ENCODE data around the gene CNOT3.
A peak's percentile ranks its signal among the peaks of the same experiment; 100 is the strongest.

CNOT3 gene

DNA sequence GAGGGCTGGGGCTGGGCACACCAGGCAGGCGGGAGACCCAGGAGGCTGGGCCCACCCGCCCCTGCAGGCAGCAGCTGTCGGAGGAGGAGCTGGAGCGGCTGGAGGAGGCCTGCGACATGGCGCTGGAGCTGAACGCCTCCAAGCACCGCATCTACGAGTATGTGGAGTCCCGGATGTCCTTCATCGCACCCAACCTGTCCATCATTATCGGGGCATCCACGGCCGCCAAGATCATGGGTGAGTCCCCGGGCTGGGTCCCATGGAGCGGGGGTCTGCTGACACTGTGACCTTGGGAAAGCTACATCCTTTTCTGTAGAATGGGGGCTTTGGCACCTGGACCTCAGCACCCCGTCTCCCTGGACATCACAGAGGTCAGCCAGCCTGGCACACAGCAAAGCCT is 13.9 kb upstream of the CNOT3 start:
- DNase-seq, result no peak

DNA sequence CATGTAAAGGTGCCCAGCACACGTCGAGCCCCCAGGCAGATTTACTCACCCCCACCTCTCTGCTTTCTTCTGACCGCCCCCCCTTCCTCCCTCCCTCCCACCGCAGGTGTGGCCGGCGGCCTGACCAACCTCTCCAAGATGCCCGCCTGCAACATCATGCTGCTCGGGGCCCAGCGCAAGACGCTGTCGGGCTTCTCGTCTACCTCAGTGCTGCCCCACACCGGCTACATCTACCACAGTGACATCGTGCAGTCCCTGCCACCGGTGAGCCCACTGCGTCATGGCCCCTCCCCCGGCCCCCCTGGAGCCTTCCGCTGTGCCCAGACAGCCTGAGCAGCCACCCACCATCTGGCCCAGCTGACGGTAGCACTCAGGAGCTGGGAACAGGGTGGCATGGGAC is 13.2 kb upstream of the CNOT3 start:
- DNase-seq, result no peak

DNA sequence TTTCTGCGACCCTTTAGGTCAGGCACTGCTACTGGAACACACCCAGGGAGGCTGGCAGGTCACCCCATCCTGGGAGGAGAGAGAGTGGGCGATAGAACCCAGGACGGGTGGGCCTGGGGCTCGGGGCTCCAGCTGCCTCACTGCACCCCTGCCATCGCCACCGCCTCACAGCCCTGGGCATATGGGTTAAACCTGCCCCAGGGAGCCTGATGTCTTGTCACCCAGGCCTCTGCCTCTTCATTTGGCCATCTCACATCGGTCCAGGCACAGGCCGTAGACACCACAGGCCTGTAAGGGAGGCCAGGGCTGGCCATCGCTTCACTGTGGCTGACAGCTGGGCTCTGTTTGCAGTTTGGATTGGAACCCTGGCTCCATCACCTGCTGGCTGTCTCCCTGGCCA is 11.8 kb upstream of the CNOT3 start:
- DNase-seq, result no peak

DNA sequence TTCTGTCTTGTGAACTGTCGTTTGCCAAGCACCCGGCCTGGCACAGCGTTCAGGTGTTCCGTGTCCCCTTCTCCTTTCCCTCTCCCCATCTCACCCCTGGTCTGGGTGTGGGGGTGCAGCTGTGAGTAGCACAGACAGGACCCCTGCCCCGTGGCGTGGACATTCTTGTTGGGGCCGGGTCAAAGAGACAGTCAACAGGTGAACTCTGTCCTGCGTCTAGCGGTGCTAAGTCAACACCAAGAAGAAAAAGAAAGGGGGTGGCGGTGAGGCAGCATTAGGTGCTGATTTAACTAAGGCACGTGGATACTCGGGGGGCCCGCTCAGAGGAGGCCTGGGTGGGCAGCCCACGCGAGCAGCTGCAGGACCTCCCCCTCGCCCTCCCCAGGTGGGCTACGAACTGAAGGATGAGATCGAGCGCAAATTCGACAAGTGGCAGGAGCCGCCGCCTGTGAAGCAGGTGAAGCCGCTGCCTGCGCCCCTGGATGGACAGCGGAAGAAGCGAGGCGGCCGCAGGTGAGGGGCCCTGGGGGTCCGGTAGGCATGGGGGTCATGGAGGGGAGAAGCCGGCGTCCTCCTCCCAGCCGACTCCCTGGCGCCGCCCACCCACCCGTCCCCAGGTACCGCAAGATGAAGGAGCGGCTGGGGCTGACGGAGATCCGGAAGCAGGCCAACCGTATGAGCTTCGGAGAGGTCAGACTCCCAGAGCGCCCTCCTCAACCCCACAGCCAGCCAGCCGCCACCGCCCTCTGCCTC is 9.7 kb upstream of the CNOT3 start:
- DNase-seq, result no peak

DNA sequence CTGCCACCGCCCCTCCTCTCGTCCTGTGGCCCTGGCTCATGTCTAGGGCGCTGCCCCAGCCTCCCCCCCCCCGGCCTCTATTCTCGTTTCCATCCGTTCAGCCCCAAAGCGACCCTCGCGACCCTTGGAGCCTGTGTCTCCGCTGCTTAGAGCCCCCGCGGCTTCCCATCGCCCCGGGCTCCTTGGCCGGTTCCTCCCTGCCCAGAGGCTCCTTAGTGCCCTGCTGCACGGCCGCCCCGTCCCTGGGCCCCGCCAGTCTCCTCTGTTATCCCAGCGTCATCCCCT is 9.2 kb upstream of the CNOT3 start:
- DNase-seq, result no peak

DNA sequence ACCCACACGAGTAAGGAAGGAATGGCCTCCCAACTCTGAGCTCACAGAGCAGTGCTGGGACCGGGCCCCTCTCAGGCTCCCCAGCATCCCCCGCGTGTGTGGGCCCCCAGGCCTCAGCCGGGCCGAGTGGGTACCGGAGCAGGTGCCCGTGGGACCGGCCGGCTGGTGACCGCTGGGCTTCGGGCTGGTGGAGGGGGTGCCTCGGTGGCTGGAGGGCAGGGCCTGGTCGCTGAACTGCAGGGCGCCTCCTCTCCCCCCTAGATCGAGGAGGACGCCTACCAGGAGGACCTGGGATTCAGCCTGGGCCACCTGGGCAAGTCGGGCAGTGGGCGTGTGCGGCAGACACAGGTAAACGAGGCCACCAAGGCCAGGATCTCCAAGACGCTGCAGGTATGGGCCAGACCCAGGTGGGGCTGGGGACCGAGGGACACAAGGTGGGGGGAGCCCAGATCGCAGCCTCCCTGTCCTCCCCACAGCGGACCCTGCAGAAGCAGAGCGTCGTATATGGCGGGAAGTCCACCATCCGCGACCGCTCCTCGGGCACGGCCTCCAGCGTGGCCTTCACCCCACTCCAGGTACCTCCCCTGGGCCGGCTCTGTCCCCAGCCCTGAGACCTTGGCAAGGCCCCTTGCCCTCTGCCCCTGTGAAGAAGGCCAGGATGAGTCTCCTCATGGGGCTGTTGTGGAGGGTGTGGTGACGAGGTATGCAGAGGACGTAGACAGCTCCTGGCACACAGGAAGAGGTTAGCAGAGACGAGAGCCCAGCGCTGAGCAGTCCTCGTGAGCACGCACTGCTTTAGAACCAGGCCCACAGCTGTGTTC is 8.6 kb upstream of the CNOT3 start:
- DNase-seq, result no peak

DNA sequence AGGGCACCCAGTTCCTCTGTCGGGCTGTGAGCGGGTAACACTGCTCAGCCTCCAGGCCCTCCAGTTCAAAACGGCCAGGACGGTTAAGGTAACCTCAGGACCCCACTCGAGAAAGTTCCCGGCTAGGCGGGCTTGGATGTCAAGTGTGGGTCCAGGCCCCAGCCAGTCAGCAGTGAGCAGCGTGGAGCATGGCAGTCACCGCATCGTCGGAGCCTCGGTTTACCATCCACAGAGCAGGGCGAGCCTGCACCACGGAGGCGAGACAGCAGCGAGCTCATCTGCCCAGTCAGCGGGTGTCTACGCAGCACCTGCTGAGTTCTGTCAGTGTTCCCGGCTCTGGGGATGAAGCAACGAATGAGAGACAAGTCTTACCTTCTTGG is 8.0 kb upstream of the CNOT3 start:
- DNase-seq, result no peak

DNA sequence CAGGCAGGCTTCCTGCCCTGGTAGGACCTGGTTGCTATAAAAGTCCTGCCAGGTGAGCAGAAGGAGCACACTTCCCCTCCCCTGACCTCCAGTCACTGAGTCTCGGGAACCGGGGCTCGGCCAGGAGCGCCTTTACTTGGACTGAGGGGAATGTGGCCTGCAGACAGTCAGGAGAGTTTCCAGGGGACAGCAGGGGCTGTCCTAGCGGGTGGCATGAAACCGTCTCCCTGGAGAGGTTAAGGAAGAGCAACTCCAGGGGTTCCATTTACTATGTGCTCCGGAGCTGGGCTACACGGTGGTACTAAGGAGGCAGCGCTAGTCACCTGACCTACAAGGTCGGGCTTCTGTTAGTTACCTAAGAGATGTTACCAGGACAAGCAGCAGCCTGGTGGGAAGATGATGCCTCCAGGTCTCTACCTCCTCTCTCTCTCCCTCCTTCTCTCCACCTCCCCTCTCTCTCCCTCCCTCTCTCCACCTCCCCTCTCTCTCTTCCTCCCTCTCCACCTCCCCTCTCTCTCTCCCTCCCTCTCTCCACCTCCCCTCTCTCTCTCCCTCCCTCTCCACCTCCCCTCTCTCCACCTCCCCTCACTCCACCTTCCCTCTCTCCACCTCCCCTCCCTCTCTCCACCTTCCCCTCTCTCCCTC is 4.1 kb upstream of the CNOT3 start:
- no peak for DNase-seq

DNA sequence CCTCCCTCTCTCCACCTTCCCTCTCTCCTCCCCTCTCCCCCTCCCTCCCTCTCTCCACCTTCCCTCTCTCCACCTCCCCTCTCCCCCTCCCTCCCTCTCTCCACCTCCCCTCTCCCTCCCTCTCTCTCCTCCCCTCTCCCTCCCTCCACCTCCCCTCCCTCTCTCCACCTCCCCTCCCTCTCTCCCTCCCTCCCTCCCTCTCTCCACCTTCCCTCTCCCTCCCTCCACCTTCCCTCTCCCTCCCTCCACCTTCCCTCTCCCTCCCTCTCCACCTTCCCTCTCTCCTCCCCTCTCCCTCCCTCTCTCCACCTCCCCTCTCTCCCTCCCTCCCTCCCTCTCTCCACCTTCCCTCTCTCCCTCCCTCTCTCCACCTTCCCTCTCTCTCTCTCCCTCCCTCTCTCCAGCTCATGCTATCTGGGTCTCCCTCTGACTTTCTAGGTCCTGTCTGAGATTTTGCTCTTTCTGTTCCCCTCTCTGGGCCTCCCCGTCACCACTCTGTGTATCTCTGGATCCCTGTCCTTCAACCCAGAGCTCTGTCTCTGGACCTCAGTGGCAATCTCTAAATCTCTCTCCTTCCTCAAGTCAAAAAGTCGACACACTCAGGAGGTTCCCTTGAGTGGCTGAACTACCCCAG is 3.5 kb upstream of the CNOT3 start:
- no peak for DNase-seq

DNA sequence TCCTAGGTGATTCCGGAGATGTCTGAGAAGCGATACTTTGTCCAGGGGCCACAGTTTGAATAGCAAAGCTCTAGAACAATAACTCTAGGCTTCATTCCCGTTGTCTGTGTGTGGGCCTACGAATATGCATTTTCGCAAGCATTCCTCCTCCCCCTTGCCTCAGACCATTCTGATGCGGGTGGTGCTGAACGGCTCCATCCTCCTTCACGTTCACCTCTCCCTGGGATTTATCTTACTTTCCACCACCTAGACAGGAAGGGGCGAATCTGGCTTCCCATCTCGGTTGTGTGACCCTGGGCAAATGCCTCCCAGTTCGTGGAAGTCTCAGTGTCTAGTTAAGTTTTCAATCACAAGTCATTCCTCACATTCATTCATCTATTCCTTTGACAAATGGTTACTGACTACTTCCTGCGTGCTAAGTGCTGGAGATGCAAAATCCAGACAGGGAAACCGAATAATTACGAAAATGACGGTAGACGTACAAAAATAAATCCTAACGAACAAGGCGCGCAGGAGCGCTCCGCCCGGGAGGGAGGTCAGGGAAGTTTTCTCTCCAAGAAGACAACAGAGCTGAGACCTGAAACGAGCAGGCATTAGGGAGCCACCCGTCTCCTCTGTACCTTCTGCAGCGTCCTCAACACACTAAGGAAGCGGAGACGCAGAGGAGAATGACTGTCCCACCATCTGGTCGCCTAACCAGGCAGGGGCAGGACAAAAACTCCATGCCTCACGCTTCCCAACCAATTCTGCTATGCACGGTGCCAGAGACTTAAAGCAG is 1.3 kb upstream of the CNOT3 start:
- no peak for DNase-seq

DNA sequence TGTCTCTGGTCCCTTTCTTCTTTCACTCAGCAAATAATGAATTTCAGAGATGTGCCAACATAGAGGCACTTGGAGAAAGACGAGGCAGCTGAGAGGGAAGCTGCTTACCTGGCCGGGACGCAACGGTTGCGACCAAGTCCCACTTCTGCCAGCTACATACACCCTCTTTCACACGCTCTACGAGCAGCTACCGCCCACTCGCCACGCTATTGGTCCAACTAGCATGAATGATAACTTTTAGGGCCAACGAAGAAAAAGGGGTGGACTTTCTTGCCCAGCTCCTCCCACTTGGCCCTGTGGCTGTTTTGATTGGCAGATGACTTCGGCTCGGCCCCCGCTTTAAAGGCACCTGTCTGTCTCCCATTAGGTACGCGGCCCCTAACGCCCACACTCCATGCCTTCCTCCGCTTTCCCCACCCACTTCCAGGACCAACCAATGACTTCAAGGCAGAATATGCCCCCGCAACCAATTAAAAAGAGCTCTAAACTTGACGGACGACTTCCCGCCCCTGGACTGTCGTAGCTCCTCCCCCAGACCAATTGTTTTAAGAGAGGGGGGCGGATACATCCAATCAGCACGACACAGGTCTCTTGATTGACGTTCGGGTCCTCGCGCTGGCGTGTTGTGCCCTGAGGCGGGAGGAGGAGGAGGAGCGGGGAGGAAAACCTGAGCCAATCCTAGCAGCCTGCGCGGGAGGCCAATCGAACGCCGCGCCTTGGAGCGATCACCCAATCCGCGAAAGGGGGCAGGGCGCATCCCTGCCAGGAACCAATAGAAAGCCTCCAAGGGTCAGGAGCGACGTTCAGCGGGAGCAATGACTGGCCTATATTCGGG is 481 bp upstream of the CNOT3 start:
- peak; percentile 62 for DNase-seq

DNA sequence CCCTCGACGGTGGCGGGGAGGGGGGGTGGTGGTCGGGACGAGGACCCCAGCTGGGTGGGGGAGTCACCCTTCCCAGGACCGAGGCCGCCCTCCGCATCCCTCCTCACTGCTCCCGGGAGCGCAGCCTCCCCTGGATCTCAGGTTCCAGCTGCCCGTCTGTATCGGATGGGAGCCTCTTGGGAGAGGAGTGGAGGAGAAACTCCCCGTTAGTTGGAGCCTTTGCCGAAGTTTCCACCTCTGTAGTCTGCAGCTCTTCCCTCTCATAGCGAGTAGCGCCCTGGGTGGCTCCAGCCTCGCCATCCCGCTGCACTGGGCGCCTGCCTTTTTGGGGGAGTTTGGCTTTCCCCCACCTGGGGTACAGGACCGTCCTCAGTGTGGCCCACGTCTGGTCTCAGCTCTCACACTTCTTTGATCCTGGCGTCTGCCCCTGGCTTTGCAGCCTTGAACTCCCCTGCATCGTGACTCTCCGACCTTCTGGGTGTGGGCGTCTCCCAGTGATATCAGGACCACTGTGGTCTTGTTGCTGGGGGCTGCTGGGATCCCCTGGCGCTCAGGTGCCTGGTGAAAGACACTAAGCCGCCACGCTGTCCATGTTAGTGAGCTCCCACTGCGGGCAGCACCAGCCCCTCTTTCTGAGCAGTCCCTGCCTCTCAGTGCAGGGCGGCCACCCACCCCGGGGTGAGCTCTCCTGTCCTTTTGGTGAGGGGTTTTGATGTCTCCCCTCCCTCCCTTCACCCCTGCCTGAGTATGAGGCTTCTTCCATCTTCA is 1.1 kb downstream of the CNOT3 start:
- DNase-seq, result no peak

DNA sequence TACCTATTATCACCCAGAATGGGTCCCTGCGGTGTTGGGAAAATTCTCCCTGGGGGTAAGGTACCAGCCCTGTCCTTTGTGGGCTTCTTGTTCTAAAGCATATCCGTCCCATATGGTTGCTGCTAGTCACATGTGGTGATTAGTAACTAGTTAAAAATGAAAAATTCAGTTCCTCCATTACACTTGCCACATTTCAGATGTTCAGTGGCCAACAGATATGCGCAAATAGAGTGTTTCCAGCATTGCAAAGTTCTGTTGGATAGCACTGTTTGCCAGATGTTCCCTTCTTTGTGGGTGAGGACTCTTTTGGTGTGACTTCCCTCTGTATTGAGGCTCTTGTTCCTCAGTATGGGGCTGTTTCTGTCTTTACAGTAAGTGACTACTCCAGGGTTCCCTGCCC is 3.8 kb downstream of the CNOT3 start:
- no peak for DNase-seq

DNA sequence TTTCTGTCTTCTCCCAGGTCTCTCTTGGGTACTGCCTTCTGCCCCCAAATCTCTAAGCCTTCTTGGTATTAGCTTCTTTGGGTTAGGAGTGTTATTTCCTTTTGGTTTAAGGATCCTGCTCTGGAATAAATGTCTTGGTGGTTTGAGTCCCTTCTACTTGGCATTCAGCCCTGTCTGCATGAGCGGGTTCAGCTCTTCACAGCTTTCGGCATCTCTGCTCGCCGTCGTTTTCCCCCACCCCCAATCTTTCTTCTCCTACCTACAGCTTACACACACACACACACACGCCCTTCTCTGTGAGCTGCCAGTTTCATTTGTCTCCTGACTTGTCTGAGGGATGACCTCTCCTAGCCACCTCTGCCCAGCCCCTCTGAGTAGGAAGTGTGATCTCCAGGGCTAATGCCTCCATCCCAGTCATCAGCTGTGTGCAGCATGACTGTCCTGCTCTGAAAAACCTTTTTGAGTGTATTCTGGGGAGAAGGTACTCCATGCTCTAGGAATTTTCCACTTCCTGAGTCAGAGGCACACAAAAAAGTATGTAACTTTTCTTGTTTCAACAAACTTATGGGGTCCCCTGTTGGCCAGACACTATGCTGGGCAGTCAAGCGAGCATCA is 4.7 kb downstream of the CNOT3 start:
- DNase-seq, result no peak

DNA sequence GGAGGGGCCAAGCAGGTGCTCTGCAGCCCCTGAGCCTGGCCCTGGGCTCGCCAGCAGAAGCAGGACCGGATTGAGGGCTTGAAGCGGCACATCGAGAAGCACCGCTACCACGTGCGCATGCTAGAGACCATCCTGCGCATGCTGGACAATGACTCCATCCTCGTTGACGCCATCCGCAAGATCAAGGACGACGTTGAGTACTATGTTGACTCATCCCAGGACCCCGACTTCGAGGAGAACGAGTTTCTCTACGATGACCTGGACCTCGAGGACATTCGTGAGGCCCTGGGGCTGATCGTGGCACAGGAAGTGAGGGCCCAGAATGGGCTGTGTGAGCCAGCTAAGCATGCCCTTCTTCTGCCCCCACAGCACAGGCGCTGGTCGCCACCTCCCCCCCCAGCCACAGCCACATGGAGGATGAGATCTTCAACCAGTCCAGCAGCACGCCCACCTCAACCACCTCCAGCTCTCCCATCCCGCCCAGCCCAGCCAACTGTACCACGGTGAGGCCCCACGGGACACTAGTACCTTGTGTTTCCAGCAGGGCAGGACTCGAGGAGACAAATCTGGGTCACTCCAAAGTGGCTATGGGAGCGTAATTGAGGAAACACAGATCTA is 8.1 kb downstream of the CNOT3 start:
- DNase-seq, result no peak

DNA sequence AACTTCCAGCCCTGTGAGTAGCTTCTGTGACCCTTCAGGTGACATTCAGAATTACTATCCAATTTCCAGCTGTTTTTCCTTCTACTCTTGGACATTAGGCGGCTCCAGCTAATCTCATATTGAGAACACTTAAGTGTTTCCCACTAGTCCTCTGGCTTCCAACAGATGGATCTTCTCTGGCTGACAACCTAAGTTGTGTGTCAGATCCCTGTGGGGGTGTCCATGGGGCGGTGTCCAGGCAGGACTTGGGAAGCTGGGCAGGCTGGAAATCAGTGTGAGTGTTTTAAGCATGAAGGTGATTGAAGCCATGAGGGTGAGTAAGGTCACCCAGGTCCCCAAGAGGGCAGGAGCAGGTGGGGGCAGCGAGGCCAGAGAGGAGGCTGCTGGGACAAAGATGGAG is 10.1 kb downstream of the CNOT3 start:
- DNase-seq, result no peak

DNA sequence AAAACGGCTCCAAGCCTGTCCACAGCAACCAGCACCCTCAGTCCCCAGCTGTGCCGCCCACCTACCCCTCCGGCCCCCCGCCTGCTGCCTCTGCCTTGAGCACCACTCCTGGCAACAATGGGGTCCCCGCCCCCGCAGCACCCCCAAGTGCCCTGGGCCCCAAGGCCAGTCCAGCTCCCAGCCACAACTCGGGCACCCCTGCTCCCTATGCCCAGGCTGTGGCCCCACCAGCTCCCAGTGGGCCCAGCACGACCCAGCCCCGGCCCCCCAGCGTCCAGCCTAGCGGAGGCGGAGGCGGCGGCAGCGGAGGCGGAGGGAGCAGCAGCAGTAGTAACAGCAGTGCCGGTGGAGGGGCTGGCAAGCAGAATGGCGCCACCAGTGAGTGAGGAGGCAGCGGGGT is 10.6 kb downstream of the CNOT3 start:
- DNase-seq, result no peak

DNA sequence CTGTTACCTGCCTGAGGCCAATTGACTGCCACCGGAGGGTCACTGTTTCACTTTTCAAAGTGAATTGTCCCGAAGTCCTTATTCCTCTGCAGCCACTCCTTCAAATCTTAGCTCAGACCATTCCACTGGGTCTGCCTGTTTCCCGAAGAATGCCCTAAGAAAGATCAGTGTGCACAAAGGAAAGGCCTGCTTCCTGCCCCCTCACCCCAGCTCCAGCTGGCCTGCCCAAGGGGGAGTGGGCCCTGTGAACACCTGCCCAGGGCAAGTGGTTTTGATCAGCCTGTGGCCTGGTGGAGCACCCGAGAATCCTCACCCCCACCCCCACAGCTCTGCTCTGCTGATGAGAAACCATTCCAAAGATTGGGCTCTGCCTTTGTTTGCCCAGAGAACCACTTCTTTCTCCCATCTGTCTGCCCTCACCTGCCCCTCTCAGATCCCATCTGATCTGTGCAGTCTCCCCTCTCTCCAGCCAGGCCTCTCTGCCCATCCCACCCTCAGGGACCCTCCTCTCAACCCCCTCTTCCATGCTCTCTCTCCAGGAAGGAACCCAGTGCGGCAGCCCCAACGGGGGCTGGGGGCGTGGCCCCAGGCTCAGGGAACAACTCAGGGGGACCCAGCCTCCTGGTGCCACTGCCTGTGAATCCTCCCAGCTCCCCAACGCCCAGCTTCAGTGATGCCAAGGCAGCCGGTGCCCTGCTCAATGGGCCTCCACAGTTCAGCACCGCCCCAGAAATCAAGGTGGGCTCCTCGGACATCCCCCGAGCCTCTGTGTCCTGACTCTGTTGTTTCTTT is 11.7 kb downstream of the CNOT3 start:
- DNase-seq, result no peak

DNA sequence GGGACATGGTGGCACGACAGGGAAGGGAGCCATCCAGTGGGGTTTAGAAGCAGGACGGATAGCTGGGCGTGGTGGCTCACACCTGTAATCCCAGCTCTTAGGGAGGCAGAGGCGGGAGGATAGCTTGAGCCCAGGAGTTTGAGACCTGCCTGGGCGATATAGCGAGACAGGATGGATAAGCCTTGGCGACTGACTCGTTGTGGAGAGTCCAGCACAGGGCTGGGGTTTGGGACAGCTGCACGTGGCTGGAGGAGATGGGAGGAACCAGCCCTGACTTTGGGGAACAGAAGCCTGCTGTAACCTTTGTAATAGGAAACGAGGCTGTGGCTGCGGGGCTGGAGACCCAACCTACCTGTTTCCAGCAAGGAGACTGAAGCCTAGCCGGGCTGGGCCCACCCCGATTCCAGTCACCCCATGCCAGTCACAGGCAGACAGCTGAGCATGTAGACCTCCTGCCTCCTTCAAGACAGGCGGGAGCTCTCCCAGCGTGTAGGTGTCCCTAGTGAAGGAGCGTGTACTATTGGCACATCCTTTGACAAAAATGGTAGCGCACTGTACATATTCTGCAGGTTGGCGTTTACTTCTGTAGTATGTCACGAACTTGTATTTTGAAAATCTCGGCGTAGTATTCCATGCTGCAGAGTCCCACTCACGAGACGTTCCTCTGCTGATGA is 13.9 kb downstream of the CNOT3 start:
- DNase-seq, result no peak

All from cortex of kidney (tissue), 1 donor.